GM21423 (cell line): Measurements from ENCODE around the gene CREB3L2.

Experiments
- ATAC-seq: cut with Tn5 transposase; IDR thresholded peaks from one replicate; pipeline ENCODE4 v1.9.1; 2021; ENCODE audit warnings: mild to moderate bottlenecking, moderate library complexity; ENCODE audit not compliant: unreplicated experiment

The CREB3L2 gene

GRCh38 chr7:137953665-137954470 lies 48.0 kb downstream of the CREB3L2 start:
- ATAC-seq: no peak

- ATAC-seq: no peak
These were observed 48.7 kb downstream of the CREB3L2 start for GRCh38 chr7:137953043-137953664.

- no peak for ATAC-seq
These were observed 49.5 kb downstream of the CREB3L2 start for GRCh38 chr7:137952426-137952805.

GRCh38 chr7:137951700-137952425 lies 50.0 kb downstream of the CREB3L2 start:
- no peak for ATAC-seq

GRCh38 chr7:137950967-137951366 lies 50.9 kb downstream of the CREB3L2 start:
- ATAC-seq: no peak

GRCh38 chr7:137950263-137950621 lies 51.6 kb downstream of the CREB3L2 start:
- ATAC-seq: no peak

GRCh38 chr7:137949416-137950262 lies 52.2 kb downstream of the CREB3L2 start:
- no peak for ATAC-seq

GRCh38 chr7:137948845-137949330 lies 53.0 kb downstream of the CREB3L2 start:
- ATAC-seq: no peak

GRCh38 chr7:137948083-137948844 lies 53.6 kb downstream of the CREB3L2 start:
- no peak for ATAC-seq

- no peak for ATAC-seq
These were observed 54.8 kb downstream of the CREB3L2 start for GRCh38 chr7:137947046-137947445.

- no peak for ATAC-seq
These were observed 55.9 kb downstream of the CREB3L2 start for GRCh38 chr7:137946011-137946410.

GRCh38 chr7:137944168-137944567 lies 57.7 kb downstream of the CREB3L2 start:
- ATAC-seq: no peak

GRCh38 chr7:137943132-137943551 lies 58.7 kb downstream of the CREB3L2 start:
- ATAC-seq: no peak

- no peak for ATAC-seq
These were observed 59.3 kb downstream of the CREB3L2 start for GRCh38 chr7:137942484-137943115.

- ATAC-seq: no peak
These were observed 61.0 kb downstream of the CREB3L2 start for GRCh38 chr7:137940656-137941518.

GRCh38 chr7:137940218-137940617 lies 61.7 kb downstream of the CREB3L2 start:
- ATAC-seq: no peak

GRCh38 chr7:137937202-137937560 lies 64.7 kb downstream of the CREB3L2 start:
- ATAC-seq: no peak

GRCh38 chr7:137936509-137937201 lies 65.2 kb downstream of the CREB3L2 start:
- no peak for ATAC-seq
